Measurements from ENCODE around the gene COQ10A. TPM values are rescaled to one million over a fixed set of nuclear protein-coding genes. Genes with fewer than 3 reads are reported as not detected.

COQ10A gene
- total and polyA plus RNA-seq, 10 of the 15 experiments (the other 5 are each of a cell fraction or from before 2014, with no cell fraction given): 3.3 to 19.5 (median 6.9) TPM

DNA sequence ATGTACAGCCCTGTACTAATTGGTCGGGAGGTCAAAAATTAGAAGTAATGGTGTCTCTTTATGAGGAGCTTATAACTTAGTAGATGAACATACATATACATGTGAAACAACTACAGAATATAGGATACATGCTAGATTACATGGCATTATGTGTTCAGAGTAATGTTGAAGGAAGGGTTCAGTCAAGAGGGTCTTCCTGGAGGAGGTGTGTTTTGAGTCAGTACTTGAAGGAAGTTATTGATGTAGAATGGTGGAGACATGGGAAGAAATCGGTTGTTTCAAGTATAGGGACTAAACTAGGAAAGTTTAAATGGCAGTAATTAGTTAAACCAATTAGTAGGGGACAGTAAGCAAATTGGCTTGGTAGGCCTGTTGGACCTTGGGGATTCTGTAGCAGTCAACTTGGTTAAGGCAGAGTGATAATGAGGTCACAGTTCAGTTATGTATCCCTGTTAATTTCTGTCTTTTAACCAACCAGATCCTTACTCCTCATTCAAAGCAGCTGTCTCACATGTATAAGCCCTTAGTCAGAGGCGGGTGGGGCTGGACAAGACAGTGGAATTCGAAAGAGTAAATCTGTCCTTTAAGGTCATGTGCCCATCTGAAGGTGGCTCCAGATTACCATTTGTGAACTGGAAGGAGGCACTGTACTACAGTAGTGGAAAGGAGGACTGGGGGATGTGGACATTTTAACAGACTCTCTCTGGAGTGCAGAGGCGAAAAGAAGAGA lies 5.1 kb upstream of the COQ10A start:
- Histone ChIP-seq H4K20me1 (ENCODE audit: control insufficient read depth, insufficient read depth) (no peaks in the 10 kb centered on the region), H3K9ac (ENCODE audit: control insufficient read depth, insufficient read depth, low read length) (no peak overlapping the region), H3K79me2 (ENCODE audit: control insufficient read depth, insufficient read depth, low read length) (peaks cover 11% of the 10 kb centered on the region), H2AFZ (ENCODE audit: control insufficient read depth, low read depth, low read length) (no peak overlapping the region), H3K9me3 (replicated peaks; ENCODE audit: control insufficient read depth, insufficient read depth, low read length) (no peaks in the 10 kb centered on the region), H3K4me1 (ENCODE audit: control insufficient read depth, insufficient read depth, low read length) (peaks cover 11% of the 10 kb centered on the region), H3K4me2 (ENCODE audit: control insufficient read depth, insufficient read depth) (no peak overlapping the region), H3K27ac (ENCODE audit: control insufficient read depth, insufficient read depth) (no peak overlapping the region), H3K27me3 (replicated peaks in 1 of 2; ENCODE audit: control insufficient read depth in 2 of 2, insufficient read depth in 2 of 2, low read length in 1 of 2) (no peaks in the 10 kb centered on the region), H3K4me3 (no peak overlapping the region), H3K36me3 (ENCODE audit: control insufficient read depth in 2 of 2, insufficient read depth in 2 of 2, low read length in 1 of 2) (no peaks in the 10 kb centered on the region)
- DNase-seq (ENCODE audit: low read depth, low spot score) (no peak), ATAC-seq (no peak), FAIRE-seq (no peak)
- ChIA-PET SMC1A (ENCODE audit: uncharacterized antibody, unreplicated experiment) (no interaction called here), CTCF (interaction anchor here (0.9 to 1.6 kb wide), 3 partner anchors 17 to 202 kb away, joined by 3 to 5 read pairs (median 3); no protein-coding TSS in a partner anchor), POLR2A (interaction anchor here (1.3 kb wide), 1 partner anchor 39 kb away, joined by 3 read pairs; no protein-coding TSS in a partner anchor), RAD21 (ENCODE audit: unreplicated experiment) (no interaction called here)
- BruUV-seq (replicated peaks): no TSS peak
- intact Hi-C loops (cut with micrococcal nuclease; ENCODE audit: unreplicated experiment) (loop anchor here (10.0 kb wide), 1 partner anchor 203 kb away; the partner anchor contains the start of gene SPRYD4), in situ Hi-C loops (cut with MboI) (no loop called here)
- 78% methylated on average over 5 of the region's 5 CpGs for WGBS (ENCODE audit: insufficient coverage, insufficient replicate concordance, low lambda C conversion rate, missing lambda C conversion rate)
- TF ChIP-seq ZNF217 (IDR thresholded peaks at IDR 0.05): no peak
- no peak for TF ChIP-seq KLF5 (IDR thresholded peaks at IDR 0.05; ENCODE audit: partially characterized antibody)
- no peak for TF ChIP-seq TCF12 (IDR thresholded peaks at IDR 0.05; ENCODE audit: low read depth, low read length)
- TF ChIP-seq POU2F2 (IDR thresholded peaks at IDR 0.05; ENCODE audit: borderline replicate concordance, low read depth, low read length): no peak
- TF ChIP-seq, protein P1, sequence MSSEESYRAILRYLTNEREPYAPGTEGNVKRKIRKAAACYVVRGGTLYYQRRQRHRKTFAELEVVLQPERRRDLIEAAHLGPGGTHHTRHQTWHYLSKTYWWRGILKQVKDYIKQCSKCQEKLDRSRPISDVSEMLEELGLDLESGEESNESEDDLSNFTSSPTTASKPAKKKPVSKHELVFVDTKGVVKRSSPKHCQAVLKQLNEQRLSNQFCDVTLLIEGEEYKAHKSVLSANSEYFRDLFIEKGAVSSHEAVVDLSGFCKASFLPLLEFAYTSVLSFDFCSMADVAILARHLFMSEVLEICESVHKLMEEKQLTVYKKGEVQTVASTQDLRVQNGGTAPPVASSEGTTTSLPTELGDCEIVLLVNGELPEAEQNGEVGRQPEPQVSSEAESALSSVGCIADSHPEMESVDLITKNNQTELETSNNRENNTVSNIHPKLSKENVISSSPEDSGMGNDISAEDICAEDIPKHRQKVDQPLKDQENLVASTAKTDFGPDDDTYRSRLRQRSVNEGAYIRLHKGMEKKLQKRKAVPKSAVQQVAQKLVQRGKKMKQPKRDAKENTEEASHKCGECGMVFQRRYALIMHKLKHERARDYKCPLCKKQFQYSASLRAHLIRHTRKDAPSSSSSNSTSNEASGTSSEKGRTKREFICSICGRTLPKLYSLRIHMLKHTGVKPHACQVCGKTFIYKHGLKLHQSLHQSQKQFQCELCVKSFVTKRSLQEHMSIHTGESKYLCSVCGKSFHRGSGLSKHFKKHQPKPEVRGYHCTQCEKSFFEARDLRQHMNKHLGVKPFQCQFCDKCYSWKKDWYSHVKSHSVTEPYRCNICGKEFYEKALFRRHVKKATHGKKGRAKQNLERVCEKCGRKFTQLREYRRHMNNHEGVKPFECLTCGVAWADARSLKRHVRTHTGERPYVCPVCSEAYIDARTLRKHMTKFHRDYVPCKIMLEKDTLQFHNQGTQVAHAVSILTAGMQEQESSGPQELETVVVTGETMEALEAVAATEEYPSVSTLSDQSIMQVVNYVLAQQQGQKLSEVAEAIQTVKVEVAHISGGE (CRISPR knock-in tag; IDR thresholded peaks at IDR 0.05): no peak
- TF ChIP-seq SMAD5 (IDR thresholded peaks at IDR 0.05; ENCODE audit: low read depth): no peak
- no peak for TF ChIP-seq HDAC2 (IDR thresholded peaks at IDR 0.05)
- no peak for TF ChIP-seq RB1 (IDR thresholded peaks at IDR 0.05; ENCODE audit: borderline replicate concordance)
- no peak for TF ChIP-seq BACH1 (IDR thresholded peaks at IDR 0.05; ENCODE audit: borderline replicate concordance)
- TF ChIP-seq STAT3 (IDR thresholded peaks at IDR 0.05; ENCODE audit: low read depth, low read length): no peak
- TF ChIP-seq, protein P2, sequence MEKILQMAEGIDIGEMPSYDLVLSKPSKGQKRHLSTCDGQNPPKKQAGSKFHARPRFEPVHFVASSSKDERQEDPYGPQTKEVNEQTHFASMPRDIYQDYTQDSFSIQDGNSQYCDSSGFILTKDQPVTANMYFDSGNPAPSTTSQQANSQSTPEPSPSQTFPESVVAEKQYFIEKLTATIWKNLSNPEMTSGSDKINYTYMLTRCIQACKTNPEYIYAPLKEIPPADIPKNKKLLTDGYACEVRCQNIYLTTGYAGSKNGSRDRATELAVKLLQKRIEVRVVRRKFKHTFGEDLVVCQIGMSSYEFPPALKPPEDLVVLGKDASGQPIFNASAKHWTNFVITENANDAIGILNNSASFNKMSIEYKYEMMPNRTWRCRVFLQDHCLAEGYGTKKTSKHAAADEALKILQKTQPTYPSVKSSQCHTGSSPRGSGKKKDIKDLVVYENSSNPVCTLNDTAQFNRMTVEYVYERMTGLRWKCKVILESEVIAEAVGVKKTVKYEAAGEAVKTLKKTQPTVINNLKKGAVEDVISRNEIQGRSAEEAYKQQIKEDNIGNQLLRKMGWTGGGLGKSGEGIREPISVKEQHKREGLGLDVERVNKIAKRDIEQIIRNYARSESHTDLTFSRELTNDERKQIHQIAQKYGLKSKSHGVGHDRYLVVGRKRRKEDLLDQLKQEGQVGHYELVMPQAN (conservative IDR thresholded peaks at IDR 0.05): no peak
- TF ChIP-seq, protein P3, sequence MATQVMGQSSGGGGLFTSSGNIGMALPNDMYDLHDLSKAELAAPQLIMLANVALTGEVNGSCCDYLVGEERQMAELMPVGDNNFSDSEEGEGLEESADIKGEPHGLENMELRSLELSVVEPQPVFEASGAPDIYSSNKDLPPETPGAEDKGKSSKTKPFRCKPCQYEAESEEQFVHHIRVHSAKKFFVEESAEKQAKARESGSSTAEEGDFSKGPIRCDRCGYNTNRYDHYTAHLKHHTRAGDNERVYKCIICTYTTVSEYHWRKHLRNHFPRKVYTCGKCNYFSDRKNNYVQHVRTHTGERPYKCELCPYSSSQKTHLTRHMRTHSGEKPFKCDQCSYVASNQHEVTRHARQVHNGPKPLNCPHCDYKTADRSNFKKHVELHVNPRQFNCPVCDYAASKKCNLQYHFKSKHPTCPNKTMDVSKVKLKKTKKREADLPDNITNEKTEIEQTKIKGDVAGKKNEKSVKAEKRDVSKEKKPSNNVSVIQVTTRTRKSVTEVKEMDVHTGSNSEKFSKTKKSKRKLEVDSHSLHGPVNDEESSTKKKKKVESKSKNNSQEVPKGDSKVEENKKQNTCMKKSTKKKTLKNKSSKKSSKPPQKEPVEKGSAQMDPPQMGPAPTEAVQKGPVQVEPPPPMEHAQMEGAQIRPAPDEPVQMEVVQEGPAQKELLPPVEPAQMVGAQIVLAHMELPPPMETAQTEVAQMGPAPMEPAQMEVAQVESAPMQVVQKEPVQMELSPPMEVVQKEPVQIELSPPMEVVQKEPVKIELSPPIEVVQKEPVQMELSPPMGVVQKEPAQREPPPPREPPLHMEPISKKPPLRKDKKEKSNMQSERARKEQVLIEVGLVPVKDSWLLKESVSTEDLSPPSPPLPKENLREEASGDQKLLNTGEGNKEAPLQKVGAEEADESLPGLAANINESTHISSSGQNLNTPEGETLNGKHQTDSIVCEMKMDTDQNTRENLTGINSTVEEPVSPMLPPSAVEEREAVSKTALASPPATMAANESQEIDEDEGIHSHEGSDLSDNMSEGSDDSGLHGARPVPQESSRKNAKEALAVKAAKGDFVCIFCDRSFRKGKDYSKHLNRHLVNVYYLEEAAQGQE (IDR thresholded peaks at IDR 0.05; ENCODE audit: low read depth, low read length): no peak
- no peak for TF ChIP-seq POLR2AphosphoS2 (IDR thresholded peaks at IDR 0.05; ENCODE audit: low read depth, low read length)
- TF ChIP-seq TARDBP (IDR thresholded peaks at IDR 0.05; ENCODE audit: borderline replicate concordance): no peak
- no peak for TF ChIP-seq RFX5 (IDR thresholded peaks at IDR 0.05; ENCODE audit: low read depth, low read length)
- no peak for TF ChIP-seq NRF1 (conservative IDR thresholded peaks at IDR 0.05; ENCODE audit: low read depth, low read length)
